GM12874 (cell line): ENCODE data around the gene CTNNA1.

Experiments used
- CTCF ChIP-seq: IDR thresholded peaks from 2 replicates; pipeline ENCODE4 v1.5.1; 2011; ENCODE audit warnings: low read depth, mild to moderate bottlenecking, control low read depth, low read length, moderate library complexity; ENCODE audit not compliant: insufficient read depth

Gene CTNNA1

GRCh38 chr5:138983984-138984383, 230.8 kb downstream of the CTNNA1 start:
- no peak for TF ChIP-seq CTCF
